GM19023 (cell line): Measurements from ENCODE around the gene IL19.

Experiments used
- ATAC-seq: cut with Tn5 transposase; IDR thresholded peaks from one replicate; pipeline ENCODE4 v1.9.1; 2021; ENCODE audit warnings: mild to moderate bottlenecking, moderate library complexity; ENCODE audit not compliant: unreplicated experiment

IL19 gene

DNA sequence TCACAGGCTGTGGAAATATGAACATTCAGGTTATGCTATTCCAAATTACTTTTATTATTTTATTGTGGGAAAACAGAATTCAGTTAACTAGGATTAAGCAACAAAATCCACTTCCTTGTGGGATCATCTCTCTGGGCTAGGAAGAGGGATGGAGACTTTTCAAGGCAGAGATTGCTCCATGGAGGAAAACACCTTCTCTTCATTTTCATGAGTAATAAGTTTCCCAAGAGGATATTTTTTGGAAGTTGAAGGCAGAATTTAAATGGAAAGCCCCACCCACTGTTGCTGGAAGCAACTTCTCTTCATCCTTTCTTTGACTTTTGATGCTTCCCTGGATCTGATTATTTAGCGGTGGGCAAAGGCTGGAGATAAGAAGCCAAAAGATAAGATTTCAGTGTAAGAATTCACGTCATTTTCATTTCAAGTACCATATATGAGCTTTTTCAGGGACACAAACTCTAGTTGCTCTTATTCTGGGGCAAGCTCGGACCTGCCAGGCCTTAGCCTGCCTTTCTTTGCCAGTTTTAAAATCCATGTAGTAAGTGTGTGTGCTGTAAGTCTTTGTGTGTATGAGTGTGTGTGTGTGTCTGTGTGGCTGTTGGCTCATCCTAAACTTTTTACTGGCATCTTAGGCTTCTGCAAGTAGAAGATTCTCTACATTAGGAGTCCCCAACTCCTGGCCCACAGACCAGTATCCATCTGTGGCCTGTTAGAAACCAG is 114.9 kb downstream of the IL19 start:
- ATAC-seq, result no peak

GRCh38 chr1:206886831-206887230 is 116.3 kb downstream of the IL19 start:
- ATAC-seq, result no peak

DNA sequence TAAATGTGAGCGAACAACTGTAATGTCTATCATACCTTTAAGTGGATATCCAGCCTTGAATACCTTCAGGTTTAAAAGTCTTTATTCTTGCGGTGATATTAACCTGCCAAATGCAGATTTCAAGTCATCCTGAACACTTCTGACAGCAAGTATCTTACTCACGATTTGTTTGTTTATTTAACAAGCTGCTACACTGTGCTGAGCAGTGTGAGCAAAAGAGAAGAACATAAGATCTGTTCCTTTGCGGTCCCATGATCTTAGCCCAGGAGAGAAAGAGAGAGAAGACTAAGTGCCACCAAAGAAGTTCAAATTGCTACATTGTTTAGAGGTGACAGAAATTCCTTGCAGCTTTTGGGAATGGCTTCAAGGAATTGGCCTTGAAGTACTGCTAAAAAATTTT is 117.1 kb downstream of the IL19 start:
- ATAC-seq, result no peak

DNA sequence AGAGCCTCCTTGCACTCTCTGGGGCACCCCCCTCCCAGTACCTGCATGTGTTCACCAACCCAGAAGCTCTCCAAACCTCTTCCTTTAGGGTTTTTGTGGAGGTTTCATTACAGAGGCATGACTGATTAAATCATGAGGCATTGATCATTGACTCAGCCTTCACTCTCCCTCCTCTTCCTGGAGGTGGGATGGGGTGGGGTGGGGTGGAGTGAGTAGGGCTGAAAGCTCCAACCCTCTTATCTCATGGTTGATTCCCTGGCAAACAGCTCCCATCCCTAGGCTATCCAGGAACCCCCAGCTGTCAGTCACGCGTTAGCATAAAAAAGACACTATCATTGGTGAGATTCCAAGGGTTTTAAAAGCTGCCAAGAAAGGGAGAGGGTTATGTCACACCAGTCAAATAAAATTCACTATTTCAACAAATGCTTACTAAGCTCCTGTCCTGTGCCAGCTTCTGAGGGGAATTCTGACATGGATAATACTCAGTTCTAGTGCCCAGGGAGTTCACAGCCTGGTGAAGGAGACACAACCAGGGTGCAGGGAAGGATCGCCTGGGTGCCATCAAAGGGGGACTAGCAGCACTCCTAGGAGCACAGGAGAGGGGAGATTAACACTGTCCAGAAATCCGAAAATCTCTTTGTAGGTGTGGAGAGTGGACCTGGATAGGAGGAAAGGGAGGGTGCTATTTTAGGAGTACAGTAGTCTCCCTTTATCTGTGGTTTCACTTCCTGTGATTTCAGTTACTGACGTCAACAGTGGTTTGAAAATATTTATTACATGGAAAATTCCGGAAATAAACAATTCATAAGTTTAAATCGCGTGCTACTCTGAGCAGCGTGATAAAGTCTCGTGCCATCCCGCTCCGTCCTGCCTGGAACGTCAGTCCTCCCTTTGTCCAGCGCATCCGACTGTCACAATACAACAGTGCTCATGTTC is 119.8 kb downstream of the IL19 start:
- no peak for ATAC-seq

- ATAC-seq, result no peak
These were observed 120.8 kb downstream of the IL19 start for GRCh38 chr1:206891412-206891811.
